AG04449 (cell line): Measurements from ENCODE around the gene FUCA2.

Experiments
- CTCF ChIA-PET: fragments of 350-600 bp; formaldehyde crosslinking; extraction: SDS; loops from one replicate; lab custom pipeline; 2021; ENCODE audit warnings: antibody characterized with exemption; lab: Yijun Ruan, JAX
- POLR2A ChIA-PET: fragments of 400-600, 350-600 bp; formaldehyde crosslinking; extraction: SDS; loops from one replicate; lab custom pipeline; 2020; ENCODE audit warnings: antibody characterized with exemption, inconsistent platforms; lab: Yijun Ruan, JAX
- DNase-seq: peaks from one replicate; pipeline ENCODE4 v3.0.0-alpha.2; 2010; ENCODE audit warnings: low read depth, low spot score
- H3K4me3 ChIP-seq: 2 replicates; pipeline ENCODE4 v1.5.1; 2011; ENCODE audit warnings: low read depth, mild to moderate bottlenecking, control low read depth, low read length
- TF ChIP-seq, protein P1 (sequence below): IDR thresholded peaks from one replicate; pipeline ENCODE4 v1.5.1; 2011; ENCODE audit warnings: mild to moderate bottlenecking, moderate library complexity, low read length, control low read depth, inconsistent platforms; ENCODE audit not compliant: insufficient read depth; ENCODE audit errors: missing control alignments

FUCA2 gene

DNA sequence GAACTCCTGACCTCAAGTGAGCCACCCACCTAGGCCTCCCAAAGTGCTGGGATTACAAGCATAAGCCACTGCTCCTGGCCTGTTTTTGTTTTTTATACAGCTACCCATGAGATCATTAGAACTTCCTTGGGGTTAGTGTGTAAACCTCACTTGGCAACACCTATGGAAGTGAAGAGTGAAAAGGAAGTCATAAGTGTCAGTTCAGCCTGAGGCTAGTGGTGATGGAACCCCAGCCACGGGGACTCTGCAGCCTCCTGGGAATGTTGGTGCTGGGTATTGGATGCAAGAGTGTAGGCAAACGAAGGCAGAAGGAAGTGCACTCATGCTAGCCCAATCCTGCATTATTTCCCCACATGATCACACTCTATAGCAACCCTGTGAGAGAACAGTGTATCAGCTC lies 33.6 kb upstream of the FUCA2 start:
- ChIA-PET POLR2A (no interaction called here), CTCF (interaction anchor here (3.0 kb wide), 1 partner anchor 9 kb away, joined by 11 read pairs; no protein-coding TSS in a partner anchor)
- H3K4me3 ChIP-seq, result no peak overlapping the region
- no peak for DNase-seq
- TF ChIP-seq, protein P1, sequence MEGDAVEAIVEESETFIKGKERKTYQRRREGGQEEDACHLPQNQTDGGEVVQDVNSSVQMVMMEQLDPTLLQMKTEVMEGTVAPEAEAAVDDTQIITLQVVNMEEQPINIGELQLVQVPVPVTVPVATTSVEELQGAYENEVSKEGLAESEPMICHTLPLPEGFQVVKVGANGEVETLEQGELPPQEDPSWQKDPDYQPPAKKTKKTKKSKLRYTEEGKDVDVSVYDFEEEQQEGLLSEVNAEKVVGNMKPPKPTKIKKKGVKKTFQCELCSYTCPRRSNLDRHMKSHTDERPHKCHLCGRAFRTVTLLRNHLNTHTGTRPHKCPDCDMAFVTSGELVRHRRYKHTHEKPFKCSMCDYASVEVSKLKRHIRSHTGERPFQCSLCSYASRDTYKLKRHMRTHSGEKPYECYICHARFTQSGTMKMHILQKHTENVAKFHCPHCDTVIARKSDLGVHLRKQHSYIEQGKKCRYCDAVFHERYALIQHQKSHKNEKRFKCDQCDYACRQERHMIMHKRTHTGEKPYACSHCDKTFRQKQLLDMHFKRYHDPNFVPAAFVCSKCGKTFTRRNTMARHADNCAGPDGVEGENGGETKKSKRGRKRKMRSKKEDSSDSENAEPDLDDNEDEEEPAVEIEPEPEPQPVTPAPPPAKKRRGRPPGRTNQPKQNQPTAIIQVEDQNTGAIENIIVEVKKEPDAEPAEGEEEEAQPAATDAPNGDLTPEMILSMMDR, result no peak

DNA sequence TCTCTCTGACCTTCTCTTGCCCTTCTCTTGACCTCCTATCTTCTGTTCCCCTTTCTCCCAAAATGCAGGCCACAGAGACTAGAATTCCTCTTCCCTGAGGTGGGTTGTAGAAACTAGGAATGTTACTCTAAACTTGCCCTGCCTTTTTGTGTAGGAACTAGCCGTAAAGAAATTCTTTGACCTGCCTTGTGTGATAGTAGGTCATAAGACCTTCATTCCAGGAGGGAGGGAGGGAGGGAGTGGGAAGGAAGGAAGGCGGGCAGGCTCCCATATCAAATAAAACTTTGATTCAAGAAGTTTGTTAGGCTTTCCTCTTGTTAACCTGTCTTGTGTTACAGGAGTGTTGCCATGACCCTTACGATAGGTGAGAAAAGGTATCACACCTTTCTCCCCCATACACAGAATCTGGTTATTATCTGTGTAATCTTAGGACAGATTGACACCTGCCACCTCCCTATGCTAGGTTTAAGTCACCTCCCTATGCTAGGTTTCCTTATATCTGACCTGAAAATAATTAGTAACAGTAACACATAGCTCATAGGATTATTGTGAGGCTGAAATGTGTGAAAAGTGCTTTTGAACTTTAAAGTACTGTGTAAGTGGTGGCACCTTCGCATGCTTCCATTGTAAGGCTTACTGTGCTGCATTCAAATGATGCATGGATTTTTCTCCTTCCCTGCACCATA lies 32.6 kb upstream of the FUCA2 start:
- CTCF ChIA-PET, result interaction anchor here (3.0 kb wide), 1 partner anchor 8 kb away, joined by 11 read pairs; no protein-coding TSS in a partner anchor
- POLR2A ChIA-PET, result no interaction called here
- H3K4me3 ChIP-seq, result no peak overlapping the region
- TF ChIP-seq, protein P1, result no peak
- no peak for DNase-seq

DNA sequence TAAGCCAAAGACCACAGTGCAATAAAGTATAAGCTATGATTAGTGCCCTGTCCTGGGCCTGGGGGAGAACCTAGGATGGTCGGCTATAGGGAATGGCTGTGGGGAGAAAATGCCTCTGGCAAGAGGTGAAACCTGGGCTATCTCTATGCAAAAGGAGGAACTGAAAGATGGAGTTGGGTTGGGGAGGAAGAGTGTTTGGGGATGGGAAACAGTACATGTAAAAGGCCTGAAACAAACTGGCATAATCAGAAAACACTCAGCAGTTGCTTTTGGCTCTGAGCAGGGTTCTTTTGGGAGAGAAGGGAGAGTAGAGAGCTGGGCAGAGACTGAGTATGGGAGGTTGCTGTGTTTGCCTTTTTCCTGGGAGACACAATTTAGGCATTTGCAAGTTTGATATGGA lies 31.9 kb upstream of the FUCA2 start:
- ChIA-PET CTCF (interaction anchor here (1.3 kb wide), 1 partner anchor 10 kb away, joined by 4 read pairs; no protein-coding TSS in a partner anchor), POLR2A (no interaction called here)
- TF ChIP-seq, protein P1, result no peak
- no peak overlapping the region for H3K4me3 ChIP-seq
- no peak for DNase-seq

DNA sequence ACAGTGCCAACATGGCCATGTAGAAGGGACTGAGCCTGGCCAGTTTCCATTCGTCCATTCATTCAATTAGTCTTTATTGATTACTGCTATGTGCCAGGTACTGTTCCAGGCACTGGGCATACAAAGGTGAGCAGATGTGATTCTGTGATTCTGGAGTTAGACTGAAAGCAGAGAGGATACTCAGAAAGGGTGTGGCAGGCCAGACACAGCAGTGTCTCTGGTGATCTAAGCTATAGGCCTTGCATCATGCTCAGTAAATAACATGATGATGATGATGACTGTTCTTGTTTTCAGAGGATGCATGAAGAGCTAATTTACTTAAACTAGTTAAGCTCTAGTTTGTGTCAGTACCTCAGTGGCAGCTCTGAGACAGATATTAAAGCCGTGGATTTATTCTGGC lies 31.4 kb upstream of the FUCA2 start:
- ChIA-PET POLR2A (no interaction called here), CTCF (interaction anchor here (0.8 to 1.3 kb wide), 2 partner anchors 9 to 10 kb away, joined by 3 to 4 read pairs; no protein-coding TSS in a partner anchor)
- DNase-seq, result no peak
- H3K4me3 ChIP-seq, result no peak overlapping the region
- TF ChIP-seq, protein P1, result no peak

DNA sequence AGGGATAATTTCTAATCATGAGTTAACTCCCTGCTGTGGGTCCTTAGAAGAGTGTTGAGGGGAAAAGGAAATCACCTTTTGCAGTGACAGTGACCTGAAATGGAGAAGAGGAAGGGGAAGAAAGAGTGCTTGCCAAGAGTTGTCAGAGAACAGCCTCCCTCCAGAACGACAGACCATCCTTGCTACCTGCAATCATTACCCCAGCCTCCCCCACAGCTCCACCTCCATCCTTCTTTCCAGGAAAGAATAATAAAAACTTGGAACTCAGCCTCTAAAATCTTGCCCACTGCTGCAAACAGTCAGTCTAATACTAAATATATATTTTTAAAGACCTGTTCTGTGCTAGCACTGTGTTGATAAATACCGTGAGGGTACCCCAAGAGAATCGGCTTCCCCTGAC lies 28.7 kb upstream of the FUCA2 start:
- TF ChIP-seq, protein P1, result no peak
- no peak overlapping the region for H3K4me3 ChIP-seq
- ChIA-PET POLR2A (no interaction called here), CTCF (no interaction called here)
- DNase-seq, result no peak

DNA sequence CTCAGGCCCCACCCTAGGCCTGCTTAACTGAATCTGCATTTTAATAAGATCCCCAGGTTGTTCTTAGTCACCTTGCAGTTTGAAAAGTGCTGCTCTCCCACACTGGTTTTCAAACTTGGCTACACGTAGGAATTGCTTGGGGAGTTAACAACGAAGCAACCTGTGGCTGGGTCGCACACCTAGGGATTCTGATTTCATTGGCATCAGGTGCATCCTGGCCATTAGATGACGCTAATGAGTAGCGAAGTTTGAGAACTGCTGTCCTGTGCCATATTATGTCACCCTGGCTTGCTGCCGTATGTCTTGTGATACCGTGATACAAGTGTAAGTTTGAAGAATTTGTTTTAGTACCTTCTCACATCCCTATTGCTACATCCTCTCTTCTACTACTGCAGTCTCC lies 28.2 kb upstream of the FUCA2 start:
- POLR2A ChIA-PET, result no interaction called here
- TF ChIP-seq, protein P1, result no peak
- no peak overlapping the region for H3K4me3 ChIP-seq
- CTCF ChIA-PET, result interaction anchor here (1.7 kb wide), 1 partner anchor 27 kb away, joined by 5 read pairs; no protein-coding TSS in a partner anchor
- DNase-seq, result no peak
